Peyer's patch (tissue), 4 donors: ENCODE measurements around the gene ELMOD3.

Experiments used
- CTCF ChIP-seq, 6 experiments: fragments of 450-650 bp in 4 of 6; fragments of 200-600 bp in 2 of 6; sonication (generic) in 1 of 6; IDR thresholded peaks; one replicate each; pipeline ENCODE4 v1.5.1; 2017 to 2019; ENCODE audit warnings: antibody characterized with exemption in 6 of 6, mild to moderate bottlenecking in 3 of 6, moderate library complexity in 1 of 6
- POLR2A ChIP-seq, 2 donors: fragments of 450-650 bp; IDR thresholded peaks; one replicate each; pipeline ENCODE4 v1.5.1; 2017; ENCODE audit warnings: antibody characterized with exemption in 2 of 2, mild to moderate bottlenecking in 2 of 2, moderate library complexity in 2 of 2

- TF ChIP-seq CTCF (IDR thresholded peaks at IDR 0.05) (no peak), POLR2A (IDR thresholded peaks at IDR 0.05) (no peak)
Observed at GRCh38 chr2:85411405-85411748, 56.8 kb downstream of the ELMOD3 start.
